MCF 10A (cell line): ENCODE data around the gene MMP10. TPM values are rescaled to one million over a fixed set of nuclear protein-coding genes. Genes with fewer than 3 reads are reported as not detected.
A peak's percentile ranks its signal among the peaks of the same experiment; 100 is the strongest.

Source experiments
- BruUV-seq: library from RNA; stranded (reverse); fragments of 400-500 nt; replicated peaks from 2 replicates; lab custom pipeline; 2021; lab: Mats Ljungman, UMichigan
- CTCF ChIA-PET: fragments of 300-600 bp; sonication (Branson Sonifier 250); formaldehyde crosslinking; extraction: SDS; loops from one replicate; lab custom pipeline; 2021; ENCODE audit warnings: antibody characterized with exemption, inconsistent platforms; lab: Yijun Ruan, JAX
- POLR2A ChIA-PET: fragments of 300-600, 350-650 bp; sonication (Branson Sonifier 250); formaldehyde crosslinking; extraction: SDS; loops from one replicate; lab custom pipeline; 2020; ENCODE audit warnings: antibody characterized with exemption, inconsistent platforms; lab: Yijun Ruan, JAX
- DNase-seq: peaks from one replicate; pipeline ENCODE4 v3.0.0-alpha.2; 2018; ENCODE audit not compliant: unreplicated experiment
- H3K27ac Mint-ChIP-seq: one replicate; pipeline ENCODE4 v1.8.0; 2022; ENCODE audit warnings: mild to moderate bottlenecking, low read depth, mixed read lengths; ENCODE audit not compliant: unreplicated experiment
- H3K27me3 Mint-ChIP-seq: one replicate; pipeline ENCODE4 v1.8.0; 2022; ENCODE audit warnings: mixed read lengths; ENCODE audit not compliant: insufficient read depth, unreplicated experiment
- H3K36me3 Mint-ChIP-seq: one replicate; pipeline ENCODE4 v1.8.0; 2022; ENCODE audit warnings: mild to moderate bottlenecking, moderate library complexity, mixed read lengths; ENCODE audit not compliant: insufficient read depth, unreplicated experiment
- H3K4me1 Mint-ChIP-seq: one replicate; pipeline ENCODE4 v1.8.0; 2022; ENCODE audit warnings: mixed read lengths; ENCODE audit not compliant: insufficient read depth, unreplicated experiment
- H3K4me3 Mint-ChIP-seq: one replicate; pipeline ENCODE4 v1.8.0; 2022; ENCODE audit warnings: mild to moderate bottlenecking, moderate library complexity, mixed read lengths; ENCODE audit not compliant: unreplicated experiment
- H3K9me3 Mint-ChIP-seq: one replicate; pipeline ENCODE4 v1.8.0; 2022; ENCODE audit warnings: mixed read lengths; ENCODE audit not compliant: unreplicated experiment
- CTCF ChIP-seq: fragments of 200-600 bp; IDR thresholded peaks from one replicate; pipeline ENCODE4 v1.8.0; 2022; ENCODE audit warnings: antibody characterized with exemption, mild to moderate bottlenecking; ENCODE audit not compliant: unreplicated experiment
- intact Hi-C: fragments of 100-400 bp; cut with micrococcal nuclease; formaldehyde crosslinking; loops from 2 replicates; pipeline ENCODE4 v1.14.1; 2022
- total RNA-seq: library from RNA; stranded (reverse); gene quantifications from 2 replicates; pipeline ENCODE4 v1.2.3, GENCODE V29; 2022

MMP10 gene
- total RNA-seq, 1 experiment from 2014 or later: 0.75 TPM

GRCh38 chr11:102727890-102728289 lies 52.5 kb downstream of the MMP10 start:
- POLR2A ChIA-PET: no interaction called here

GRCh38 chr11:102724904-102725500 lies 55.4 kb downstream of the MMP10 start, which contains the start of gene MMP8:
TSS of gene MMP8 (minus strand) at chr11:102724954. CDS start at chr11:102724855, 99 bp downstream.
- peaks cover 16% of the 10 kb centered on the region for H3K4me1 Mint-ChIP-seq
- POLR2A ChIA-PET: no interaction called here

More at GRCh38 chr11:102727890-102728289, 52.5 kb downstream of the MMP10 start:
- peaks cover 11% of the 10 kb centered on the region for H3K4me1 Mint-ChIP-seq
- DNase-seq: peak; percentile 53
- CTCF ChIA-PET: interaction anchor here (1.0 kb wide), 2 partner anchors 213 to 325 kb away, joined by 3 read pairs; no protein-coding TSS in a partner anchor
- H3K9me3 Mint-ChIP-seq: no peaks in the 10 kb centered on the region
- intact Hi-C loops: no loop called here
- no TSS peak for BruUV-seq
- no peaks in the 10 kb centered on the region for H3K36me3 Mint-ChIP-seq
- H3K27me3 Mint-ChIP-seq: no peaks in the 10 kb centered on the region
- no peak overlapping the region for H3K4me3 Mint-ChIP-seq
- H3K27ac Mint-ChIP-seq: no peak overlapping the region
- TF ChIP-seq CTCF: no peak

GRCh38 chr11:102722821-102723220 lies 57.6 kb downstream of the MMP10 start:
- Mint-ChIP-seq H3K4me1 (peaks cover 11% of the 10 kb centered on the region), H3K9me3 (no peaks in the 10 kb centered on the region), H3K27me3 (peaks cover 16% of the 10 kb centered on the region), H3K4me3 (no peak overlapping the region), H3K36me3 (no peaks in the 10 kb centered on the region), H3K27ac (no peak overlapping the region)
- BruUV-seq: no TSS peak
- DNase-seq: no peak
- TF ChIP-seq CTCF: no peak
- POLR2A ChIA-PET: no interaction called here
- intact Hi-C loops: no loop called here
- CTCF ChIA-PET: no interaction called here

More at GRCh38 chr11:102724904-102725500, 55.4 kb downstream of the MMP10 start, which contains the start of gene MMP8:
- Mint-ChIP-seq H3K27ac (no peak within 1 kb of the TSS), H3K36me3 (no peaks in the 10 kb centered on the region), H3K27me3 (no peaks in the 10 kb centered on the region), H3K4me3 (no peak within 1 kb of the TSS), H3K9me3 (no peaks in the 10 kb centered on the region)
- CTCF ChIA-PET: no interaction called here
- DNase-seq: no peak
- TF ChIP-seq CTCF: no peak
- no TSS peak for BruUV-seq
- intact Hi-C loops: no loop called here

Other genes with a start within 250 kb of the MMP10 start
- gene MMP7, start 249.9 kb downstream of the MMP10 start, total RNA-seq: not detected in 2 replicates
- gene MMP20, start 155.3 kb downstream of the MMP10 start, total RNA-seq: not detected in 2 replicates
- not detected in 2 replicates for gene MMP27, start 74.9 kb downstream of the MMP10 start, total RNA-seq
- 0.12 TPM in 1 of 2 replicates, not detected in the other for gene MMP8, start 55.7 kb downstream of the MMP10 start, total RNA-seq
- gene MMP1, start 17.5 kb upstream of the MMP10 start, total RNA-seq: 0.25 and 0.35 TPM in 2 replicates
- gene MMP3, start 63.0 kb upstream of the MMP10 start, total RNA-seq: 0.19 TPM in 1 of 2 replicates, not detected in the other
- not detected in 2 replicates for gene MMP12, start 94.4 kb upstream of the MMP10 start, total RNA-seq
- not detected in 2 replicates for gene MMP13, start 175.1 kb upstream of the MMP10 start, total RNA-seq